ENCODE measurements around the gene BACE2. TPM values are rescaled to one million over a fixed set of nuclear protein-coding genes. Genes with fewer than 3 reads are reported as not detected.
"Not testable (repeated sequence)": the region's sequence is repeated elsewhere in the genome, so short reads cannot be mapped to it uniquely, and the experiment has no call there.

BACE2 gene
- total and polyA plus RNA-seq, 7 donors = 5.3 to 16.0 (median 7.2) TPM

DNA sequence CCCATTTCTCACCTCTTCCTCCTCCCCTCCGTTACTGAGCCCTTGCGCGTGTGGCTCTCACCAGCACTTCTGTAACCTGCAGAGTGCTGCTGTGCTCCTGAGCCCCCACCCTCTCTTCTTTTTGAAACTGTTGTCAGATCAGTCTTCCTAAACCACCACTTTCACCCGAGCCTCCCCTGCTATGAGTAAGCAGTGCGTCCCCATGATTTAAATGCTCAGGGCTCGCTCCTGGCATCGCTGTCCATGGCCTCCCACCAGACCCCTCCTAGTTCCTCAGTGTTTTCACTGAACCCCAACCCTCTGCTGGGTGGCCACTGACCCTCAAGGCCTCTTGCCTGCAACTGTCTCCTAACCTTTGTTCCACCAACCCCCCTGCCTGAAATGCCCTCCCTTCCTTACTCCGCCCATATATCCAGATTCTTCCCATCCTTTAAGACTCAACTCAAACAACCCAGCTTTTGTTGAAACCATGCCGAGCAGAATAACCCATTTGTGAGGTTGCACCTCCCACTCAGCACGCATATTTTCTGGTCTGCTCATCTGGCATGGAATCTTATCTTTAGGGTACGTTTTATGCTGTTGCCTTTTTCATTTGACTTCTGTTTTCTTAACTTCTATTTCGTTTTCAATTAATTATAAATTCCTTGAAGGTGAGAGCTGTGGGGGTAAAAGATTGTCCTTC, 84.1 kb downstream of the BACE2 start:
- ATAC-seq (no peak), DNase-seq (no peak)
- peaks cover 8% of the 10 kb centered on the region for H3K9me3 ChIP-seq
- intact Hi-C loops (cut with DNase I) = no loop called here
- H3K4me1 ChIP-seq = no peaks in the 10 kb centered on the region
- peaks cover 4 to 29% of the 10 kb centered on the region in 2 donors for H3K36me3 ChIP-seq (ENCODE audit: insufficient read depth in 1 of 2, low read depth in 1 of 2)
- no peaks in the 10 kb centered on the region for H3K27me3 ChIP-seq (ENCODE audit: insufficient read depth in 3 of 3, low read length in 2 of 3)
- H3K4me3 ChIP-seq = no peak overlapping the region
- TF ChIP-seq, protein P1, sequence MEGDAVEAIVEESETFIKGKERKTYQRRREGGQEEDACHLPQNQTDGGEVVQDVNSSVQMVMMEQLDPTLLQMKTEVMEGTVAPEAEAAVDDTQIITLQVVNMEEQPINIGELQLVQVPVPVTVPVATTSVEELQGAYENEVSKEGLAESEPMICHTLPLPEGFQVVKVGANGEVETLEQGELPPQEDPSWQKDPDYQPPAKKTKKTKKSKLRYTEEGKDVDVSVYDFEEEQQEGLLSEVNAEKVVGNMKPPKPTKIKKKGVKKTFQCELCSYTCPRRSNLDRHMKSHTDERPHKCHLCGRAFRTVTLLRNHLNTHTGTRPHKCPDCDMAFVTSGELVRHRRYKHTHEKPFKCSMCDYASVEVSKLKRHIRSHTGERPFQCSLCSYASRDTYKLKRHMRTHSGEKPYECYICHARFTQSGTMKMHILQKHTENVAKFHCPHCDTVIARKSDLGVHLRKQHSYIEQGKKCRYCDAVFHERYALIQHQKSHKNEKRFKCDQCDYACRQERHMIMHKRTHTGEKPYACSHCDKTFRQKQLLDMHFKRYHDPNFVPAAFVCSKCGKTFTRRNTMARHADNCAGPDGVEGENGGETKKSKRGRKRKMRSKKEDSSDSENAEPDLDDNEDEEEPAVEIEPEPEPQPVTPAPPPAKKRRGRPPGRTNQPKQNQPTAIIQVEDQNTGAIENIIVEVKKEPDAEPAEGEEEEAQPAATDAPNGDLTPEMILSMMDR (IDR thresholded peaks at IDR 0.05) = no peak
- 91 to 94% (median 91%) methylated on average over 12 of the region's 12 CpGs for WGBS, 3 donors
- H3K27ac ChIP-seq = no peak overlapping the region

DNA sequence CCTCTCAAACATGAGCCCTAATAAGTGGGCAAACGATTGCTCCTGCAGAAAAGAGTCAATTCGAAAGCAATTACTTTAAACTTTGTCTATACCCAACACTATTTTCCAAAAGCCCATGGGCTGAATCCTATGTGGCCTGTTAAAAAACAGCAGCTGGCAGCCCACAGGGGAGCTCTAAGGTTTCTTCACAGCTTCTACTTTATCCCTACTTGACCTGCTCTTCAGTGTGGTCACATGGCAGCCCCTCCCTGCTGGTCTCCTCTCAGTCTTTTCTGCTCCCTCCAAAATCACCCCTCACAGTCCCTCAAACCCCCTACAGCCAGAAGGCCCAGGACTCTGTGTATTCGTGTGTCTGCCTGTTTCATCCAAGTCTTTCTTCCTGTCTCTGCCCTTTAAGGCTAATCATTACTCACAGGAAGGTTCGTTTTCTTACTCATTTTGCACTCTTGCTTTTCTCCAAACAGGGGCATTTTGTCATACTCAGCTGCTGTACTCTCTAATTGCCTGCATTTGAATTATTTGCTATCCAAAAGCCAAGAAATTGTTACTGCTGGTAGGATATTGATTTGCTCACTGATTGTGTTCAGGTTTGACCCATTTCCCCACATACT, 86.2 kb downstream of the BACE2 start:
- no peak for DNase-seq
- intact Hi-C loops (cut with DNase I) = no loop called here
- peaks cover 7 to 35% of the 10 kb centered on the region in 2 donors for H3K36me3 ChIP-seq (ENCODE audit: insufficient read depth in 1 of 2, low read depth in 1 of 2)
- no peak for ATAC-seq
- no peak overlapping the region for H3K4me3 ChIP-seq
- TF ChIP-seq, protein P1 (IDR thresholded peaks at IDR 0.05) = no peak
- H3K9me3 ChIP-seq = peaks cover 8% of the 10 kb centered on the region
- WGBS, 3 donors = 67 to 86% (median 71%) methylated on average over 4 of the region's 4 CpGs
- H3K27me3 ChIP-seq (ENCODE audit: insufficient read depth in 3 of 3, low read length in 2 of 3) = no peaks in the 10 kb centered on the region
- H3K4me1 ChIP-seq = no peaks in the 10 kb centered on the region
- no peak overlapping the region for H3K27ac ChIP-seq

DNA sequence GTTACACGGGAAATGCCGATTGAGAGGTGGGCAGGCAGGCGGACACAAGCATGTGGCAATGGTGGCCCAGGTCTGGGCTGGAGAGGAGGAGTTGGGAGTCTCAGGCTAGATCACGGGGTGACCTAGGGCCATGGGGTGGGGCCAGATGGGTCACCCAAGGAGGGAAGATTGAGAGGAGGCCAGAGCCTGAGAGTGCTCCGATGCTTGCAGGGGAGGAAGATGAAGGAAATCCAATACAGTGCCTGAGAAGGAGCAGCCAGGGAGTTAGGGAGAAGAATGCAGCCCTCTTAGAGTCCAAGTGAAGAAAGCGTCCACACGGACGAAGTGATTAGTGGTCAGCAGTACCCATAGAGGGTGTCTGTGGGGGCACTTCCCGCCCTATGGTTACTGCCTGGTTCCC, 87.2 kb downstream of the BACE2 start:
- no peak for DNase-seq
- Histone ChIP-seq H3K36me3 (ENCODE audit: insufficient read depth in 1 of 2, low read depth in 1 of 2) (peaks cover 7 to 35% of the 10 kb centered on the region in 2 donors), H3K27me3 (ENCODE audit: insufficient read depth in 3 of 3, low read length in 2 of 3) (no peaks in the 10 kb centered on the region), H3K27ac (no peak overlapping the region), H3K4me3 (no peak overlapping the region), H3K9me3 (peaks cover 8% of the 10 kb centered on the region), H3K4me1 (no peaks in the 10 kb centered on the region)
- ATAC-seq = no peak
- intact Hi-C loops (cut with DNase I) = no loop called here
- TF ChIP-seq, protein P1 (IDR thresholded peaks at IDR 0.05) = no peak
- whole genome bisulfite sequencing, 3 donors = 94 to 97% (median 94%) methylated on average over 9 of the region's 9 CpGs

DNA sequence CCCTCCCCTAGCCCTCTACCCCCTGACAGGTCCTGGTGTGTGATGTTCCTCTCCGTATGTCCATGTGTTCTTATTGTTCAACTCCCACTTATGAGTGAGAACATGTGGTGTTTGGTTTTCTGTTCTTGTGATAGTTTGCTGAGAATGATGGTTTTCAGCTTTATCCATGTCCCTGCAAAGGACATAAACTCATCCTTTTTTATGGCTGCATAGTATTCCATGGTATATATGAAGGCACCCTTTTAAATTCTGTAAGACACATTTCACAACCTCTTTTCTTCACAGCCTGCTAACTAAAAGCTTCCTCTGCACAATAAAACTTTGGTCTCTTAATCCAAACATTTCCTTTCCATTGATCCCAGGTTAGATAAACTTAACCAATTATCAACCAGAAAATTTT, 88.3 kb downstream of the BACE2 start:
- H3K27ac ChIP-seq; intact Hi-C loops (cut with DNase I); DNase-seq; H3K4me1 ChIP-seq; H3K4me3 ChIP-seq; H3K9me3 ChIP-seq; ATAC-seq; H3K27me3 ChIP-seq (ENCODE audit: insufficient read depth in 3 of 3, low read length in 2 of 3): not testable (repeated sequence)
- peaks cover 4 to 29% of the 10 kb centered on the region in 2 donors for H3K36me3 ChIP-seq (ENCODE audit: insufficient read depth in 1 of 2, low read depth in 1 of 2)
- WGBS, 3 donors = 96 to 100% (median 100%) methylated on average over 1 of the region's 1 CpG

DNA sequence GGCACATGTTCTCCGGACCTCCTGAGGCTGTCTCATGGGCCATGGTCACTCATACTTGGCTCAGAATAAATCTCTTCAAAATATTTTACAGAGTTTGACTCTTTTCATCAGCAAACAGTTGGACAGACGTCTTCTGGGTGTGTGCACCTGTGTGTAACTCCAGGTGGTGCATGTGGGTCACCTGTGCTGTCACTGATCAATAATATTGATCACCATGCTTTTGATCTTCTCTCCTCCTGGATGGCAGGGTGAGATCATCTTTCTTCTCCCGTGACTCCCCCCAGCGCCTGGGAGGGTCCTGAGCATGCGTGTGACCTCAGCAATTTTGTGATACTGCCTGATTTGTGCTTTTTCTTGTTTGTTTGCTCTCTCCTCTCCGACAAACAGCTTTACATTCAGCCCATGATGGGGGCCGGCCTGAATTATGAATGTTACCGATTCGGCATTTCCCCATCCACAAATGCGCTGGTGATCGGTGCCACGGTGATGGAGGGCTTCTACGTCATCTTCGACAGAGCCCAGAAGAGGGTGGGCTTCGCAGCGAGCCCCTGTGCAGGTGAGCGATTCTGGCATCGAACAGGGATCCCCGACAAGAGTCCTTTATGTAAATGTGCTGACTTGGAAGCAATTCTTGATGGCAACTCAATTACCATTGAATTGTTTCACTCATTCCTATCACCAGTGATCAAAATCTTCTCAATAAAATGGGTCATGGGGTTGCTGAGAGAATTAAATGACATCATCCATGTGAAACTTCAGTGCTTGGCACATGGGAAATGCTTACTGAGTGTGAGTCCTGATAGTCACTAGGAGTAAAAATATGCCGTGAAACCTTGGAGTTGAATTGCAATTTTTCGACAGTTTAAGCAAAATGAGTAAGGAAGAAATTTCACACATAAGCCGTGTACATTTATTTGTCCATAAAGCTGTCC, 89.1 kb downstream of the BACE2 start:
- intact Hi-C loops (cut with DNase I) = no loop called here
- peaks cover 8% of the 10 kb centered on the region for H3K9me3 ChIP-seq

More for the DNA sequence above, 89.1 kb downstream of the BACE2 start:
- no peak overlapping the region for H3K27ac ChIP-seq
- H3K4me1 ChIP-seq = no peaks in the 10 kb centered on the region
- no peaks in the 10 kb centered on the region for H3K27me3 ChIP-seq (ENCODE audit: insufficient read depth in 3 of 3, low read length in 2 of 3)
- peaks cover 4 to 21% of the 10 kb centered on the region in 2 donors for H3K36me3 ChIP-seq (ENCODE audit: insufficient read depth in 1 of 2, low read depth in 1 of 2)
- TF ChIP-seq, protein P1 (IDR thresholded peaks at IDR 0.05) = no peak
- DNase-seq (no peak), ATAC-seq (no peak)
- H3K4me3 ChIP-seq = no peak overlapping the region
- 93 to 94% (median 93%) methylated on average over 22 of the region's 22 CpGs for WGBS, 3 donors

Measured in psoas muscle (tissue), 8 donors.